SK-N-SH (cell line): Measurements from ENCODE around the gene GJA9.

Experiments
- EP300 ChIP-seq, 2 experiments: IDR thresholded peaks; 2 replicates each; pipeline versions ENCODE4 v1.4.0 to v1.6.1; 2012; ENCODE audit warnings: borderline replicate concordance in 1 of 2, low read depth in 1 of 2, low read length in 1 of 2
- GABPA ChIP-seq: IDR thresholded peaks from 2 replicates; pipeline ENCODE4 v1.4.0; 2012; ENCODE audit warnings: low read depth, mild to moderate bottlenecking
- POLR2AphosphoS5 ChIP-seq: IDR thresholded peaks from 2 replicates; pipeline ENCODE4 v1.6.1; 2012; ENCODE audit warnings: low read depth, low read length
- RCOR1 ChIP-seq: fragments of 150-350 bp; IDR thresholded peaks from 2 replicates; pipeline ENCODE4 v1.6.1; 2017; ENCODE audit warnings: antibody characterized with exemption, low read length
- TEAD4 ChIP-seq: IDR thresholded peaks from 2 replicates; pipeline ENCODE4 v1.4.0; 2012; ENCODE audit warnings: mild to moderate bottlenecking, borderline replicate concordance; ENCODE audit not compliant: insufficient read depth
- YY1 ChIP-seq: IDR thresholded peaks from 2 replicates; pipeline ENCODE4 v1.4.0; 2012; ENCODE audit warnings: low read depth, mild to moderate bottlenecking
- TF ChIP-seq, protein P1 (sequence below): IDR thresholded peaks from 2 replicates; pipeline ENCODE4; 2012
- TF ChIP-seq, protein P2 (sequence below): fragments of 200-600 bp; sonication (generic); IDR thresholded peaks from 2 replicates; pipeline ENCODE4 v1.6.1; 2017; ENCODE audit warnings: antibody characterized with exemption, mild to moderate bottlenecking, moderate library complexity
- TF ChIP-seq, protein P3 (sequence below): IDR thresholded peaks from 2 replicates; pipeline ENCODE4 v1.4.0; 2012; ENCODE audit warnings: low read depth, borderline replicate concordance
- TF ChIP-seq, protein P4 (sequence below): IDR thresholded peaks from 2 replicates; pipeline ENCODE4 v1.4.0; 2012; ENCODE audit warnings: low read depth, borderline replicate concordance

DNA sequence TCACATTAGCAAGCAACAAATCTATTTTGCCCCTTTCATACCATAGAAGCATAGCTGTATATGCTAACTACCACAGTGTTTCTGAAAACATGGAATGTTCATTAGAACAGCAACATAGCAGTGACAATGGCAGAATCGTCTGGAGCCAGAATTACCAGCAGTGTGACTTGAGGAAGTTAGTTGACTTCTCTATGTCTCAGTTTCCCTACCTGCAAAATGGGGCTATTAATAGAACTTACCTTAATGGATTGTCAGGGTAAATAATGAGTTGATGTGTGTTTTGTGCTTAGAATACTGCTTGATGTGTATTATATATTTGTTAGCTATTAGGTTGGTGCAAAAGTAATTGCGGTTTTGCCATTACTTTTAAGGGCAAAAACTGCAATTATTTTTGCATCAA lies 14.8 kb upstream of the GJA9 start:
- TF ChIP-seq EP300 (IDR thresholded peaks at IDR 0.05; ENCODE audit: borderline replicate concordance in 1 of 2, low read depth in 1 of 2, low read length in 1 of 2) = no peak
- TF ChIP-seq YY1 = no peak
- TF ChIP-seq, protein P1, sequence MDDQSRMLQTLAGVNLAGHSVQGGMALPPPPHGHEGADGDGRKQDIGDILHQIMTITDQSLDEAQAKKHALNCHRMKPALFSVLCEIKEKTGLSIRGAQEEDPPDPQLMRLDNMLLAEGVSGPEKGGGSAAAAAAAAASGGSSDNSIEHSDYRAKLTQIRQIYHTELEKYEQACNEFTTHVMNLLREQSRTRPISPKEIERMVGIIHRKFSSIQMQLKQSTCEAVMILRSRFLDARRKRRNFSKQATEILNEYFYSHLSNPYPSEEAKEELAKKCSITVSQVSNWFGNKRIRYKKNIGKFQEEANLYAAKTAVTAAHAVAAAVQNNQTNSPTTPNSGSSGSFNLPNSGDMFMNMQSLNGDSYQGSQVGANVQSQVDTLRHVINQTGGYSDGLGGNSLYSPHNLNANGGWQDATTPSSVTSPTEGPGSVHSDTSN = no peak
- TF ChIP-seq, protein P2, sequence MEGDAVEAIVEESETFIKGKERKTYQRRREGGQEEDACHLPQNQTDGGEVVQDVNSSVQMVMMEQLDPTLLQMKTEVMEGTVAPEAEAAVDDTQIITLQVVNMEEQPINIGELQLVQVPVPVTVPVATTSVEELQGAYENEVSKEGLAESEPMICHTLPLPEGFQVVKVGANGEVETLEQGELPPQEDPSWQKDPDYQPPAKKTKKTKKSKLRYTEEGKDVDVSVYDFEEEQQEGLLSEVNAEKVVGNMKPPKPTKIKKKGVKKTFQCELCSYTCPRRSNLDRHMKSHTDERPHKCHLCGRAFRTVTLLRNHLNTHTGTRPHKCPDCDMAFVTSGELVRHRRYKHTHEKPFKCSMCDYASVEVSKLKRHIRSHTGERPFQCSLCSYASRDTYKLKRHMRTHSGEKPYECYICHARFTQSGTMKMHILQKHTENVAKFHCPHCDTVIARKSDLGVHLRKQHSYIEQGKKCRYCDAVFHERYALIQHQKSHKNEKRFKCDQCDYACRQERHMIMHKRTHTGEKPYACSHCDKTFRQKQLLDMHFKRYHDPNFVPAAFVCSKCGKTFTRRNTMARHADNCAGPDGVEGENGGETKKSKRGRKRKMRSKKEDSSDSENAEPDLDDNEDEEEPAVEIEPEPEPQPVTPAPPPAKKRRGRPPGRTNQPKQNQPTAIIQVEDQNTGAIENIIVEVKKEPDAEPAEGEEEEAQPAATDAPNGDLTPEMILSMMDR = no peak
- no peak for TF ChIP-seq POLR2AphosphoS5
- TF ChIP-seq, protein P3, sequence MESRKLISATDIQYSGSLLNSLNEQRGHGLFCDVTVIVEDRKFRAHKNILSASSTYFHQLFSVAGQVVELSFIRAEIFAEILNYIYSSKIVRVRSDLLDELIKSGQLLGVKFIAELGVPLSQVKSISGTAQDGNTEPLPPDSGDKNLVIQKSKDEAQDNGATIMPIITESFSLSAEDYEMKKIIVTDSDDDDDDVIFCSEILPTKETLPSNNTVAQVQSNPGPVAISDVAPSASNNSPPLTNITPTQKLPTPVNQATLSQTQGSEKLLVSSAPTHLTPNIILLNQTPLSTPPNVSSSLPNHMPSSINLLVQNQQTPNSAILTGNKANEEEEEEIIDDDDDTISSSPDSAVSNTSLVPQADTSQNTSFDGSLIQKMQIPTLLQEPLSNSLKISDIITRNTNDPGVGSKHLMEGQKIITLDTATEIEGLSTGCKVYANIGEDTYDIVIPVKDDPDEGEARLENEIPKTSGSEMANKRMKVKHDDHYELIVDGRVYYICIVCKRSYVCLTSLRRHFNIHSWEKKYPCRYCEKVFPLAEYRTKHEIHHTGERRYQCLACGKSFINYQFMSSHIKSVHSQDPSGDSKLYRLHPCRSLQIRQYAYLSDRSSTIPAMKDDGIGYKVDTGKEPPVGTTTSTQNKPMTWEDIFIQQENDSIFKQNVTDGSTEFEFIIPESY = no peak
- TF ChIP-seq TEAD4 = no peak
- no peak for TF ChIP-seq GABPA
- TF ChIP-seq RCOR1 = no peak
- TF ChIP-seq, protein P4, sequence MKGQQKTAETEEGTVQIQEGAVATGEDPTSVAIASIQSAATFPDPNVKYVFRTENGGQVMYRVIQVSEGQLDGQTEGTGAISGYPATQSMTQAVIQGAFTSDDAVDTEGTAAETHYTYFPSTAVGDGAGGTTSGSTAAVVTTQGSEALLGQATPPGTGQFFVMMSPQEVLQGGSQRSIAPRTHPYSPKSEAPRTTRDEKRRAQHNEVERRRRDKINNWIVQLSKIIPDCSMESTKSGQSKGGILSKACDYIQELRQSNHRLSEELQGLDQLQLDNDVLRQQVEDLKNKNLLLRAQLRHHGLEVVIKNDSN = no peak
